SU-DHL-6 (cell line): ENCODE data around the gene GRM5.
"Not testable (repeated sequence)": the region's sequence is repeated elsewhere in the genome, so short reads cannot be mapped to it uniquely, and the experiment has no call there.

Source experiments
- H2AFZ ChIP-seq: fragments of 200-600 bp; sonication (generic); 2 replicates; pipeline ENCODE4 v1.6.1; 2014; ENCODE audit warnings: low read depth, mild to moderate bottlenecking, moderate library complexity, mixed read lengths, antibody characterized with exemption, low read length; ENCODE audit not compliant: severe bottlenecking
- H3F3A ChIP-seq: fragments of 200-600 bp; shearing (Covaris generic); 2 replicates; pipeline ENCODE4 v1.6.0; 2016; ENCODE audit warnings: antibody characterized with exemption, mild to moderate bottlenecking; ENCODE audit not compliant: insufficient read depth
- H3K27ac ChIP-seq: fragments of 200-600 bp; sonication (generic); 2 replicates; pipeline ENCODE4 v1.5.1; 2016; ENCODE audit warnings: low read depth, mild to moderate bottlenecking, low read length, moderate library complexity, mixed read lengths
- H3K27me3 ChIP-seq: fragments of 200-600 bp; sonication (generic), shearing (Covaris generic); 2 replicates; pipeline ENCODE4 v1.6.0; 2014; ENCODE audit warnings: mild to moderate bottlenecking, low read length
- H3K36me3 ChIP-seq: fragments of 200-600 bp; sonication (generic); 2 replicates; pipeline ENCODE4 v1.6.1; 2014; ENCODE audit warnings: mild to moderate bottlenecking, low read length, mixed read lengths
- H3K4me2 ChIP-seq: fragments of 300-600, 200-600 bp; shearing (Covaris generic), sonication (generic); 2 replicates; pipeline ENCODE4 v1.6.0; 2014; ENCODE audit warnings: low read length, low read depth, mild to moderate bottlenecking; ENCODE audit not compliant: poor library complexity, severe bottlenecking
- H3K4me3 ChIP-seq: fragments of 200-600 bp; sonication (generic); 2 replicates; pipeline ENCODE4 v1.5.1; 2014; ENCODE audit warnings: antibody characterized with exemption, low read length, mild to moderate bottlenecking, mixed read lengths; ENCODE audit not compliant: insufficient read depth, poor library complexity, severe bottlenecking
- H3K79me2 ChIP-seq: fragments of 200-600 bp; sonication (generic); 2 replicates; pipeline ENCODE4 v1.6.1; 2014; ENCODE audit warnings: mild to moderate bottlenecking, low read length, moderate library complexity; ENCODE audit not compliant: insufficient read depth
- H3K9ac ChIP-seq: fragments of 200-600 bp; sonication (generic); 2 replicates; pipeline ENCODE4 v1.7.0; 2014; ENCODE audit warnings: mild to moderate bottlenecking, low read length
- H3K9me2 ChIP-seq: fragments of 200-600 bp; sonication (generic); replicated peaks from 2 replicates; pipeline ENCODE4 v1.6.1; 2014; ENCODE audit warnings: low read length; ENCODE audit not compliant: insufficient read depth
- H3K9me3 ChIP-seq: fragments of 200-600 bp; sonication (generic); 2 replicates; pipeline ENCODE4 v1.6.1; 2014; ENCODE audit warnings: low read length, mixed read lengths; ENCODE audit not compliant: insufficient read depth
- H4K20me1 ChIP-seq: fragments of 200-600 bp; sonication (generic); 2 replicates; pipeline ENCODE4 v1.6.1; 2014; ENCODE audit warnings: low read depth, mild to moderate bottlenecking, antibody characterized with exemption, low read length, moderate library complexity, mixed read lengths
- EZH2phosphoT487 ChIP-seq: fragments of 200-600 bp; sonication (generic), shearing (Covaris generic); conservative IDR thresholded peaks from 2 replicates; pipeline ENCODE4 v1.6.1; 2018; ENCODE audit warnings: mild to moderate bottlenecking, antibody characterized with exemption, low read length, moderate library complexity, mixed read lengths
- TF ChIP-seq, protein P1 (sequence below): fragments of 200-600 bp; sonication (generic); IDR thresholded peaks from one replicate; pipeline ENCODE4 v1.5.1; 2017; ENCODE audit warnings: antibody characterized with exemption, mild to moderate bottlenecking, low read length, moderate library complexity; ENCODE audit not compliant: insufficient read depth, poor library complexity, severe bottlenecking

GRM5 gene

DNA sequence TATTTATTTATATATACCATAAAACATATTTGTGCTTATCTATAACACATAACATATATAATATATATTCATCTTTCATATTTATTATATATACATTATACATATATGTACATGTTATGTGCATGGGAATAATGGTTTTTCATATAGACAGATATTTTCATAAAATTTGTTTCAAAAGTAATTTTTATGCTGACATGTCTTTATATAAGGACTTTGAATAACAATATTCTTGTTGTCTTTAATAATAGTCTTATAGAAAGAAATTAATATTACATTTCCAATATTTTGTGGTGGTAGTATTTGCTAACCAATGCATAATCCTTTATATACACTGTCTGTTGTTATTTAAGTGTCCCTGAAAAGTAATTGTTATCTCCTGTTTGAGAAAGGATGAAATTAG, 49.6 kb downstream of the GRM5 start:
- no peaks in the 10 kb centered on the region for H3K9me2 ChIP-seq
- no peak overlapping the region for H3K4me3 ChIP-seq
- H3K27ac ChIP-seq, result no peak overlapping the region
- H3K79me2 ChIP-seq, result no peaks in the 10 kb centered on the region
- H3K27me3 ChIP-seq, result no peaks in the 10 kb centered on the region
- no peaks in the 10 kb centered on the region for H3F3A ChIP-seq
- H2AFZ ChIP-seq, result no peak overlapping the region
- no peaks in the 10 kb centered on the region for H3K36me3 ChIP-seq
- H3K4me2 ChIP-seq, result no peak overlapping the region
- H3K9ac ChIP-seq, result no peak overlapping the region
- no peak for TF ChIP-seq EZH2phosphoT487
- no peaks in the 10 kb centered on the region for H4K20me1 ChIP-seq
- H3K9me3 ChIP-seq, result no peaks in the 10 kb centered on the region

DNA sequence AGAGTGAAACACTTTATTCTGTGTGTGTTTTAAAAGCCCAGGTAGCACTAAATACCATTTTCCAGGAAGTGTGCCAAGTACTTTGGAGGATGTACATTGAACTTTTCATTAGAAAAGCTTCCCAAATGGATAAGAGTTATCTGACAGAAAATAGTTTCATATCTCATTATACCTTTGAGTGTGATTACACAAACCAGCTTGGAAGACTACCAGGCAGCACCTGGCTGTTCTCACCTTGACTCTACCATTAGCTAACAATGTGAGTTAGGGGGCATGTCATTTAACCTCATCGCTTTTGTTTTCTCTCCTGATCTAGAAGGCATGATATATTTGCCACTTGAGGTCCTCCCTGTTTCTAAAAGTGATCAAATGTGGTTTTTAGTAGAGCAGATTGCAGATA, 50.2 kb downstream of the GRM5 start:
- Histone ChIP-seq H3K4me2 (no peak overlapping the region), H3K79me2 (no peaks in the 10 kb centered on the region), H3F3A (no peaks in the 10 kb centered on the region), H4K20me1 (no peaks in the 10 kb centered on the region), H3K27me3 (no peaks in the 10 kb centered on the region), H3K9ac (no peak overlapping the region), H3K9me3 (no peaks in the 10 kb centered on the region), H3K27ac (no peak overlapping the region), H3K9me2 (no peaks in the 10 kb centered on the region), H2AFZ (no peak overlapping the region), H3K36me3 (no peaks in the 10 kb centered on the region), H3K4me3 (no peak overlapping the region)
- TF ChIP-seq, protein P1, sequence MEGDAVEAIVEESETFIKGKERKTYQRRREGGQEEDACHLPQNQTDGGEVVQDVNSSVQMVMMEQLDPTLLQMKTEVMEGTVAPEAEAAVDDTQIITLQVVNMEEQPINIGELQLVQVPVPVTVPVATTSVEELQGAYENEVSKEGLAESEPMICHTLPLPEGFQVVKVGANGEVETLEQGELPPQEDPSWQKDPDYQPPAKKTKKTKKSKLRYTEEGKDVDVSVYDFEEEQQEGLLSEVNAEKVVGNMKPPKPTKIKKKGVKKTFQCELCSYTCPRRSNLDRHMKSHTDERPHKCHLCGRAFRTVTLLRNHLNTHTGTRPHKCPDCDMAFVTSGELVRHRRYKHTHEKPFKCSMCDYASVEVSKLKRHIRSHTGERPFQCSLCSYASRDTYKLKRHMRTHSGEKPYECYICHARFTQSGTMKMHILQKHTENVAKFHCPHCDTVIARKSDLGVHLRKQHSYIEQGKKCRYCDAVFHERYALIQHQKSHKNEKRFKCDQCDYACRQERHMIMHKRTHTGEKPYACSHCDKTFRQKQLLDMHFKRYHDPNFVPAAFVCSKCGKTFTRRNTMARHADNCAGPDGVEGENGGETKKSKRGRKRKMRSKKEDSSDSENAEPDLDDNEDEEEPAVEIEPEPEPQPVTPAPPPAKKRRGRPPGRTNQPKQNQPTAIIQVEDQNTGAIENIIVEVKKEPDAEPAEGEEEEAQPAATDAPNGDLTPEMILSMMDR, result no peak
- no peak for TF ChIP-seq EZH2phosphoT487

DNA sequence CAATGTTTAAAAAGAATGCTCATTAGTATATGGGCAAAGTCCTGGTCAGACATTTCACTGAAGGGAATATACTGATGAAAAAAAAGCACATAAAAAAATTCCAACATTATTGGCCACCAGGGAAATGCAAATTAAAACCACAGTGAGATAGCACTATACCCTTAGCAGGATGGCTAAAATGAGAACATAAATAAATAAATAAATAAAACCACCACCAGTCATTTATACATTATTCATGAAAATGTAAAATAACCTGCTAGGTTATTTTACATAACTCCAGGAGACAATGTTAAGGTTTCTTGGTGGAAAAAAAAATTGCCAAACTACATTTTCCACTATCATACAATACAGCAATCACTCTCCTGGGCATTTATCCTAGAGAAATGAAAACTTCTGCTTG, 64.9 kb downstream of the GRM5 start:
- H4K20me1 ChIP-seq, H3K36me3 ChIP-seq, H3K27me3 ChIP-seq, H3K9me3 ChIP-seq, H3K27ac ChIP-seq, H3K4me3 ChIP-seq, H3K79me2 ChIP-seq, H3K4me2 ChIP-seq, H3K9me2 ChIP-seq, H2AFZ ChIP-seq, H3K9ac ChIP-seq, H3F3A ChIP-seq: not testable (repeated sequence)

DNA sequence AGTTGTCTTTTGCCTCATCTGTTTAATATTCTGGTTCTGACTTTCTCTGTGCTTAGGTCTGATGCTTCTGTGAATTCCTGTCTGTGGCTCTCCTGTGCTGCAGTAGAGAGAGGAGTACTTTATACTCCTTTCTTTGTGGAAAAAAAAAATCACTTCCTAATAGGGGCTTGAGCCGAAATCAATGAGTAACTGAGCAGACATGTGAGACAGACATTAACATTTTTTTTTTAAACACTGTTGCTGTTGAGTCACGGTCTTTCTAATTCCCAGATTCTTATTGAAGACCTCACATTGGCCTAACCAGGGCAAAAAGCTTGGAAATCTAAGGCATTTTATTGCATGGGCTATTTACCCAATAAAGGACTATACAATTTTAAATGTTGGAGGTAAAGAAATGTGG, 86.1 kb downstream of the GRM5 start:
- no peak overlapping the region for H3K4me3 ChIP-seq
- H3K27ac ChIP-seq, result no peak overlapping the region
- no peaks in the 10 kb centered on the region for H4K20me1 ChIP-seq
- H3K9me3 ChIP-seq, result no peaks in the 10 kb centered on the region
- no peak overlapping the region for H3K9ac ChIP-seq
- H3K4me2 ChIP-seq, result no peak overlapping the region
- H3F3A ChIP-seq, result no peaks in the 10 kb centered on the region
- H3K36me3 ChIP-seq, result no peaks in the 10 kb centered on the region
- no peaks in the 10 kb centered on the region for H3K79me2 ChIP-seq
- H3K9me2 ChIP-seq, result no peaks in the 10 kb centered on the region
- no peaks in the 10 kb centered on the region for H3K27me3 ChIP-seq
- TF ChIP-seq, protein P1, result no peak
- no peak for TF ChIP-seq EZH2phosphoT487
- no peak overlapping the region for H2AFZ ChIP-seq

DNA sequence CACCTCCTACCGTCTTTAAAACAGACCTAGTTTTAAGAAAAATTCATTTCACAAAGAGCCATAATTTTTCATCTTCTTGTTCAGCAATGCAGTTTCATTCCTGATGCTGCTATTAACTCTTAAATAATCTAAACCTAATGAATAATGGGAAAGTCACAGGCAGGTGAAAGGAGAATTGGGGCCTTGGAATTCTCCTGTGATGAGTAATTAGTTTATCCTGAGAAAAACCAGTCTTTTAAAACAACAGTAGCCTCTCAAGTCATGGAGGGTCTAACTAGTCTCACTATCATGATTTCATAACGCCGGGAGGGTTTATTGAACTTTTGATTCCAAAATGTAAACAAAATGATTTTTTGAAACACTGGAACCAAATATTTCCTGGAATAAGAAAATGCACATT, 86.8 kb downstream of the GRM5 start:
- not testable (repeated sequence) for H3K9ac ChIP-seq, H3K4me3 ChIP-seq, H3K36me3 ChIP-seq, H3K9me2 ChIP-seq, H3K79me2 ChIP-seq, H3K4me2 ChIP-seq, H3K9me3 ChIP-seq, H3K27me3 ChIP-seq, H3K27ac ChIP-seq, H3F3A ChIP-seq, H4K20me1 ChIP-seq, H2AFZ ChIP-seq

DNA sequence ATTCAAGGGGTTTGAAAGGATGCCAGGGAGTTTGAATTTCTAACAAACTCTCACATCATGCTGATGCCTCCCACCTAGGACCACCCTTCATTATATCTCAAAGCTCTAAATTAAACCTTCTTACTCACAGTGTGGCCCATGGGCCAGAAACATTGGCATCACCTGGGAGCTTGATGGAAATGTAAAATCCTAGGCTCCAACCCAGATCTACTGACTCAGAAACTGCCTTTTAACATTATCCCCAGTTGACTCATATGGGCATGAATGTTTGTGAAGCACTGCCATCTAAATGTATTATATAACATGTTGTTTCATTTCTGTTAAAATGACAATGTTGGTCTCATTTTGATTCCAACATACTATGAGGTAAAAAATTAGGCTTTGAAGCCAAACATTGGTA, 90.3 kb downstream of the GRM5 start:
- not testable (repeated sequence) for H3K27ac ChIP-seq, H3K9me3 ChIP-seq, H3F3A ChIP-seq, H3K27me3 ChIP-seq, H4K20me1 ChIP-seq, H3K9me2 ChIP-seq, H3K36me3 ChIP-seq, H3K79me2 ChIP-seq, H3K9ac ChIP-seq, H2AFZ ChIP-seq, H3K4me3 ChIP-seq, H3K4me2 ChIP-seq
